Measurements from ENCODE around the gene TRDN. TPM values are rescaled to one million over a fixed set of nuclear protein-coding genes. Genes with fewer than 3 reads are reported as not detected.
"Not testable (repeated sequence)": the region's sequence is repeated elsewhere in the genome, so short reads cannot be mapped to it uniquely, and the experiment has no call there.

TRDN gene
- total RNA-seq, 1 experiment from 2014 or later, result 3.4 TPM

- H3K4me3 ChIP-seq (ENCODE audit: insufficient read depth, low read depth, low read length), result no peak overlapping the region
- H3K36me3 ChIP-seq (replicated peaks; ENCODE audit: control insufficient read depth, insufficient read depth, low read length), result no peaks in the 10 kb centered on the region
- no peaks in the 10 kb centered on the region for H3K27me3 ChIP-seq (ENCODE audit: control insufficient read depth, insufficient read depth, low read length)
- no peak for DNase-seq
Measured at GRCh38 chr6:123524781-123525180, 112.0 kb downstream of the TRDN start.

GRCh38 chr6:123520217-123520616 lies 116.5 kb downstream of the TRDN start:
- H3K27me3 ChIP-seq (ENCODE audit: control insufficient read depth, insufficient read depth, low read length), result no peaks in the 10 kb centered on the region
- H3K36me3 ChIP-seq (replicated peaks; ENCODE audit: control insufficient read depth, insufficient read depth, low read length), result no peaks in the 10 kb centered on the region
- no peak overlapping the region for H3K4me3 ChIP-seq (ENCODE audit: insufficient read depth, low read depth, low read length)
- DNase-seq, result no peak

GRCh38 chr6:123519189-123519505 lies 117.6 kb downstream of the TRDN start:
- H3K36me3 ChIP-seq (replicated peaks; ENCODE audit: control insufficient read depth, insufficient read depth, low read length), result no peaks in the 10 kb centered on the region
- DNase-seq, result no peak
- no peaks in the 10 kb centered on the region for H3K27me3 ChIP-seq (ENCODE audit: control insufficient read depth, insufficient read depth, low read length)
- H3K4me3 ChIP-seq (ENCODE audit: insufficient read depth, low read depth, low read length), result no peak overlapping the region

- Histone ChIP-seq H3K36me3 (replicated peaks; ENCODE audit: control insufficient read depth, insufficient read depth, low read length) (no peaks in the 10 kb centered on the region), H3K4me3 (ENCODE audit: insufficient read depth, low read depth, low read length) (no peak overlapping the region), H3K27me3 (ENCODE audit: control insufficient read depth, insufficient read depth, low read length) (no peaks in the 10 kb centered on the region)
- DNase-seq, result no peak
Measured at GRCh38 chr6:123518441-123519188, 118.1 kb downstream of the TRDN start.

GRCh38 chr6:123515715-123516114 lies 121.0 kb downstream of the TRDN start:
- Histone ChIP-seq H3K4me3 (ENCODE audit: insufficient read depth, low read depth, low read length) (no peak overlapping the region), H3K27me3 (ENCODE audit: control insufficient read depth, insufficient read depth, low read length) (no peaks in the 10 kb centered on the region), H3K36me3 (replicated peaks; ENCODE audit: control insufficient read depth, insufficient read depth, low read length) (no peaks in the 10 kb centered on the region)
- no peak for DNase-seq

- Histone ChIP-seq H3K27me3 (ENCODE audit: control insufficient read depth, insufficient read depth, low read length) (no peaks in the 10 kb centered on the region), H3K36me3 (replicated peaks; ENCODE audit: control insufficient read depth, insufficient read depth, low read length) (no peaks in the 10 kb centered on the region), H3K4me3 (ENCODE audit: insufficient read depth, low read depth, low read length) (no peak overlapping the region)
- no peak for DNase-seq
Measured at GRCh38 chr6:123509112-123509511, 127.6 kb downstream of the TRDN start.

- Histone ChIP-seq H3K27me3 (ENCODE audit: control insufficient read depth, insufficient read depth, low read length) (no peaks in the 10 kb centered on the region), H3K4me3 (ENCODE audit: insufficient read depth, low read depth, low read length) (no peak overlapping the region), H3K36me3 (replicated peaks; ENCODE audit: control insufficient read depth, insufficient read depth, low read length) (no peaks in the 10 kb centered on the region)
- DNase-seq, result no peak
Measured at GRCh38 chr6:123508290-123508689, 128.5 kb downstream of the TRDN start.

GRCh38 chr6:123507582-123507981 lies 129.2 kb downstream of the TRDN start:
- Histone ChIP-seq H3K36me3 (replicated peaks; ENCODE audit: control insufficient read depth, insufficient read depth, low read length) (no peaks in the 10 kb centered on the region), H3K27me3 (ENCODE audit: control insufficient read depth, insufficient read depth, low read length) (no peaks in the 10 kb centered on the region), H3K4me3 (ENCODE audit: insufficient read depth, low read depth, low read length) (no peak overlapping the region)
- DNase-seq, result no peak

GRCh38 chr6:123503619-123504018 lies 133.1 kb downstream of the TRDN start:
- H3K4me3 ChIP-seq (ENCODE audit: insufficient read depth, low read depth, low read length), result no peak overlapping the region
- no peak for DNase-seq
- H3K36me3 ChIP-seq (replicated peaks; ENCODE audit: control insufficient read depth, insufficient read depth, low read length), result no peaks in the 10 kb centered on the region
- no peaks in the 10 kb centered on the region for H3K27me3 ChIP-seq (ENCODE audit: control insufficient read depth, insufficient read depth, low read length)

- Histone ChIP-seq H3K27me3 (ENCODE audit: control insufficient read depth, insufficient read depth, low read length) (no peaks in the 10 kb centered on the region), H3K36me3 (replicated peaks; ENCODE audit: control insufficient read depth, insufficient read depth, low read length) (no peaks in the 10 kb centered on the region), H3K4me3 (ENCODE audit: insufficient read depth, low read depth, low read length) (no peak overlapping the region)
- DNase-seq, result no peak
Measured at GRCh38 chr6:123497025-123497424, 139.7 kb downstream of the TRDN start.

- no peak for DNase-seq
- Histone ChIP-seq H3K4me3 (ENCODE audit: insufficient read depth, low read depth, low read length) (no peak overlapping the region), H3K27me3 (ENCODE audit: control insufficient read depth, insufficient read depth, low read length) (no peaks in the 10 kb centered on the region), H3K36me3 (replicated peaks; ENCODE audit: control insufficient read depth, insufficient read depth, low read length) (no peaks in the 10 kb centered on the region)
Measured at GRCh38 chr6:123489589-123489988, 147.2 kb downstream of the TRDN start.

GRCh38 chr6:123480986-123481385 lies 155.8 kb downstream of the TRDN start:
- H3K4me3 ChIP-seq (ENCODE audit: insufficient read depth, low read depth, low read length), result no peak overlapping the region
- no peaks in the 10 kb centered on the region for H3K36me3 ChIP-seq (replicated peaks; ENCODE audit: control insufficient read depth, insufficient read depth, low read length)
- DNase-seq, result no peak
- H3K27me3 ChIP-seq (ENCODE audit: control insufficient read depth, insufficient read depth, low read length), result no peaks in the 10 kb centered on the region

- DNase-seq; H3K36me3 ChIP-seq (replicated peaks; ENCODE audit: control insufficient read depth, insufficient read depth, low read length); H3K27me3 ChIP-seq (ENCODE audit: control insufficient read depth, insufficient read depth, low read length); H3K4me3 ChIP-seq (ENCODE audit: insufficient read depth, low read depth, low read length): not testable (repeated sequence)
Measured at GRCh38 chr6:123472025-123472702, 164.6 kb downstream of the TRDN start.

GRCh38 chr6:123467392-123467791 lies 169.4 kb downstream of the TRDN start:
- DNase-seq, result no peak
- Histone ChIP-seq H3K4me3 (ENCODE audit: insufficient read depth, low read depth, low read length) (no peak overlapping the region), H3K36me3 (replicated peaks; ENCODE audit: control insufficient read depth, insufficient read depth, low read length) (no peaks in the 10 kb centered on the region), H3K27me3 (ENCODE audit: control insufficient read depth, insufficient read depth, low read length) (no peaks in the 10 kb centered on the region)

- no peaks in the 10 kb centered on the region for H3K36me3 ChIP-seq (replicated peaks; ENCODE audit: control insufficient read depth, insufficient read depth, low read length)
- no peak for DNase-seq
- H3K4me3 ChIP-seq (ENCODE audit: insufficient read depth, low read depth, low read length), result no peak overlapping the region
- no peaks in the 10 kb centered on the region for H3K27me3 ChIP-seq (ENCODE audit: control insufficient read depth, insufficient read depth, low read length)
Measured at GRCh38 chr6:123462152-123462551, 174.6 kb downstream of the TRDN start.

Measured in H7 (cell line).